ENCODE measurements around the gene RALBP1. TPM values are rescaled to one million over a fixed set of nuclear protein-coding genes. Genes with fewer than 3 reads are reported as not detected.

Gene RALBP1
- total and polyA plus RNA-seq, 2 of the 4 experiments (the other 2 are of a cell fraction): 30.6 to 38.2 TPM

DNA sequence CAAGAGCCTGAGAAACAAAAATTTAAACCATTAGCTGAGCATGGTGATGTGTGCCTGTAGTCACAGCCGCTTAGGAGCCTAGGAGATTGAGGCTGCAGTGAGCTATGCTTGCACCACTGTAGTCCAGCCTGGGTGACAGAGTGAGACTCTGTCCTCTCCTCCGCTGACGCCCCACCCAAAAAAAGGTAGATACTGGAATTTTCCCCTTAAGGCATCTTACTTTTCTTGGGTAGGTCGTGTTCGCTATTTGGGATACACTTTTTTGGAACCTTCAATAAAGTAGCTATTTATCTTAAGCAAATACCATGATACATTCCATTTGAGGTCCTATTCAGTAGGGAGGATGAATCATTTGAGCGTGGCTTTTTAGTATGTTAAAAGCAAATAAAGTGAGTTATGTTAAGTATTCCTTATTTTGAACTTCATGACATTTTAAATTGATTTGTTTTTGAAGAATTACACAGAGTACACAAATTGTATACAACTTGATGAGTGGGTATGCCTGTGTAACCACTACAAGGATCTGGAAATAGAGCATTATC lies 38.7 kb downstream of the RALBP1 start:
- peaks cover 28 to 45% of the 10 kb centered on the region in 2 experiments for H3K79me1 ChIP-seq (ENCODE audit: low read depth in 1 of 2, low read length in 2 of 2)
- peaks cover 2% of the 10 kb centered on the region; the same call in 1 of the 2 replicates for H3K36me3 ChIP-seq (ENCODE audit: control insufficient read depth, insufficient read depth, low read length)
- peak overlapping the region; percentile 80 for H3K27ac ChIP-seq (ENCODE audit: insufficient read depth, low read length)
- POLR2A ChIA-PET (ENCODE audit: unreplicated experiment): interaction anchor here (0.5 to 0.6 kb wide), 3 partner anchors 13 to 363 kb away, joined by 3 read pairs; no protein-coding TSS in a partner anchor
- H3K56ac ChIP-seq (ENCODE audit: extremely low read depth, insufficient read depth, low read length): no peak overlapping the region
- CTCF ChIA-PET: interaction anchor here (1.2 kb wide), 1 partner anchor 440 kb away, joined by 5 read pairs; no protein-coding TSS in a partner anchor
- peaks cover 16% of the 10 kb centered on the region for H3K4me1 ChIP-seq (ENCODE audit: control insufficient read depth, insufficient read depth, low read length)
- H2AK9ac ChIP-seq (replicated peaks; ENCODE audit: low read depth, low read length, poor library complexity): no peak overlapping the region
- DNase-seq: peak; percentile 75
- no peaks in the 10 kb centered on the region for H3K9me3 ChIP-seq (ENCODE audit: control insufficient read depth, insufficient read depth, low read length)
- H3K23ac ChIP-seq (ENCODE audit: low read depth, low read length): peak overlapping the region; percentile 92
- no peak overlapping the region for H2AFZ ChIP-seq (replicated peaks; ENCODE audit: low read length, poor library complexity)
- peak; percentile 86 for ATAC-seq (ENCODE audit: low read depth)
- peak overlapping the region; percentile 77; the same call in 1 of the 2 replicates for H2AK5ac ChIP-seq (ENCODE audit: low read depth, low read length)
- peak overlapping the region; percentile 97 for H3K4ac ChIP-seq (ENCODE audit: low read depth, low read length)
- peak overlapping the region; percentile 96 for H2BK20ac ChIP-seq (ENCODE audit: low read depth, low read length)
- H4K8ac ChIP-seq (ENCODE audit: low read depth in 2 of 2, low read length in 2 of 2): peak overlapping the region; percentile 3 to 81; a peak in 2 of 4 replicates
- dilution Hi-C loops (cut with HindIII; ENCODE audit: low sequenced_read_pairs, unreplicated experiment) (no loop called here), in situ Hi-C loops (cut with MboI; ENCODE audit: low sequenced_read_pairs) (no loop called here), intact Hi-C loops (cut with micrococcal nuclease) (loop anchor here (1.0 to 10.0 kb wide), 2 partner anchors 180 to 439 kb away; partner anchors contain the start of gene TWSG1)
- no TSS peak for BruUV-seq (replicated peaks)
- 80% methylated on average over 1 of the region's 6 CpGs; no CpG with 5 or more reads in 1 of the 2 experiments for WGBS, 2 experiments (ENCODE audit: extremely low coverage in 2 of 2, insufficient read length in 1 of 2)
- peak overlapping the region; percentile 96 for H2BK120ac ChIP-seq (ENCODE audit: low read depth, low read length)
- peak overlapping the region; percentile 48 for H3K18ac ChIP-seq (ENCODE audit: low read depth, low read length)
- H2BK15ac ChIP-seq (ENCODE audit: low read depth, low read length): peak overlapping the region; percentile 45; the same call in 1 of the 3 replicates
- peak overlapping the region; percentile 43 for H4K5ac ChIP-seq (ENCODE audit: low read depth, low read length)
- peak overlapping the region; percentile 87 for H3K14ac ChIP-seq (replicated peaks; ENCODE audit: low read depth, low read length)
- TF ChIP-seq CEBPB (IDR thresholded peaks at IDR 0.05; ENCODE audit: low read depth, low read length) (no peak), SMC3 (IDR thresholded peaks at IDR 0.05; ENCODE audit: low read depth, low read length) (no peak), CTCF (conservative IDR thresholded peaks at IDR 0.05; ENCODE audit: low read depth, low read length) (no peak), NFE2L2 (IDR thresholded peaks at IDR 0.05; ENCODE audit: low read depth, low read length) (no peak), MXI1 (IDR thresholded peaks at IDR 0.05; ENCODE audit: borderline replicate concordance, low read depth, low read length) (no peak), RFX5 (IDR thresholded peaks at IDR 0.05; ENCODE audit: low read depth, low read length) (no peak), RCOR1 (IDR thresholded peaks at IDR 0.05; ENCODE audit: insufficient replicate concordance, low read length) (no peak)
- H4K91ac ChIP-seq (ENCODE audit: insufficient read depth, low read depth, low read length): peak overlapping the region; percentile 80
- peaks cover 4% of the 10 kb centered on the region; the same call in 1 of the 2 replicates for H4K20me1 ChIP-seq (ENCODE audit: insufficient read depth, low read length)
- peaks cover 7% of the 10 kb centered on the region; the same call in 1 of the 2 replicates for H3K9me1 ChIP-seq (ENCODE audit: insufficient read depth, low read length)
- H3K9ac ChIP-seq (ENCODE audit: low read depth, low read length): no peak overlapping the region
- no peak overlapping the region for H3K4me3 ChIP-seq (ENCODE audit: insufficient read depth, low read depth, low read length)
- H2BK5ac ChIP-seq (ENCODE audit: low read depth, low read length, poor library complexity, severe bottlenecking): peak overlapping the region; percentile 93
- H3K4me2 ChIP-seq (ENCODE audit: low read depth, low read length): peak overlapping the region; percentile 77
- H3K27me3 ChIP-seq (ENCODE audit: control insufficient read depth, insufficient read depth, low read length): no peaks in the 10 kb centered on the region
